Measurements from ENCODE around the gene MRPS2.

MRPS2 gene

GRCh38 chr9:135515083-135515951, 14.8 kb downstream of the MRPS2 start:
- peaks cover 0 to 5% (median 3%) of the 10 kb centered on the region in 5 donors for H3K27me3 ChIP-seq (ENCODE audit: control insufficient read depth in 5 of 5, insufficient read depth in 4 of 5, low read length in 5 of 5)
- no peak overlapping the region for H3K9ac ChIP-seq (ENCODE audit: low read length in 5 of 5)
- H3K4me3 ChIP-seq (ENCODE audit: low read depth in 1 of 5, low read length in 5 of 5), result no peak overlapping the region
- no peaks in the 10 kb centered on the region for H3K9me3 ChIP-seq (ENCODE audit: control insufficient read depth in 5 of 5, low read length in 5 of 5)
- H3K36me3 ChIP-seq (ENCODE audit: control insufficient read depth in 5 of 5, insufficient read depth in 5 of 5, low read length in 5 of 5), result no peaks in the 10 kb centered on the region
- H3K4me1 ChIP-seq (ENCODE audit: control insufficient read depth in 5 of 5, insufficient read depth in 5 of 5, low read length in 5 of 5), result peaks cover 0 to 12% (median 0%) of the 10 kb centered on the region in 5 donors
- H3K27ac ChIP-seq (ENCODE audit: low read depth, low read length), result no peak overlapping the region

GRCh38 chr9:135516132-135516860, 15.8 kb downstream of the MRPS2 start:
- no peaks in the 10 kb centered on the region for H3K9me3 ChIP-seq (ENCODE audit: control insufficient read depth in 5 of 5, low read length in 5 of 5)
- no peak overlapping the region for H3K9ac ChIP-seq (ENCODE audit: low read length in 5 of 5)
- peaks cover 0 to 8% (median 5%) of the 10 kb centered on the region in 5 donors for H3K27me3 ChIP-seq (ENCODE audit: control insufficient read depth in 5 of 5, insufficient read depth in 4 of 5, low read length in 5 of 5)
- H3K4me1 ChIP-seq (ENCODE audit: control insufficient read depth in 5 of 5, insufficient read depth in 5 of 5, low read length in 5 of 5), result peaks cover 0 to 12% (median 0%) of the 10 kb centered on the region in 5 donors
- no peaks in the 10 kb centered on the region for H3K36me3 ChIP-seq (ENCODE audit: control insufficient read depth in 5 of 5, insufficient read depth in 5 of 5, low read length in 5 of 5)
- no peak overlapping the region for H3K27ac ChIP-seq (ENCODE audit: low read depth, low read length)
- H3K4me3 ChIP-seq (ENCODE audit: low read depth in 1 of 5, low read length in 5 of 5), result no peak overlapping the region

GRCh38 chr9:135517407-135517822, 16.9 kb downstream of the MRPS2 start:
- H3K4me3 ChIP-seq (ENCODE audit: low read depth in 1 of 5, low read length in 5 of 5), result no peak overlapping the region
- no peak overlapping the region for H3K27ac ChIP-seq (ENCODE audit: low read depth, low read length)
- peaks cover 0 to 10% (median 0%) of the 10 kb centered on the region in 5 donors for H3K4me1 ChIP-seq (ENCODE audit: control insufficient read depth in 5 of 5, insufficient read depth in 5 of 5, low read length in 5 of 5)
- H3K27me3 ChIP-seq (ENCODE audit: control insufficient read depth in 5 of 5, insufficient read depth in 4 of 5, low read length in 5 of 5), result peaks cover 0 to 14% (median 8%) of the 10 kb centered on the region in 5 donors
- no peak overlapping the region for H3K9ac ChIP-seq (ENCODE audit: low read length in 5 of 5)
- H3K36me3 ChIP-seq (ENCODE audit: control insufficient read depth in 5 of 5, insufficient read depth in 5 of 5, low read length in 5 of 5), result no peaks in the 10 kb centered on the region
- no peaks in the 10 kb centered on the region for H3K9me3 ChIP-seq (ENCODE audit: control insufficient read depth in 5 of 5, low read length in 5 of 5)

GRCh38 chr9:135519179-135519971, 18.9 kb downstream of the MRPS2 start:
- Histone ChIP-seq H3K4me3 (ENCODE audit: low read depth in 1 of 5, low read length in 5 of 5) (no peak overlapping the region), H3K27ac (ENCODE audit: low read depth, low read length) (no peak overlapping the region), H3K36me3 (ENCODE audit: control insufficient read depth in 5 of 5, insufficient read depth in 5 of 5, low read length in 5 of 5) (no peaks in the 10 kb centered on the region), H3K4me1 (ENCODE audit: control insufficient read depth in 5 of 5, insufficient read depth in 5 of 5, low read length in 5 of 5) (peaks cover 0 to 5% (median 0%) of the 10 kb centered on the region in 5 donors), H3K9ac (ENCODE audit: low read length in 5 of 5) (no peak overlapping the region), H3K27me3 (ENCODE audit: control insufficient read depth in 5 of 5, insufficient read depth in 4 of 5, low read length in 5 of 5) (peaks cover 6 to 29% (median 21%) of the 10 kb centered on the region in 5 donors), H3K9me3 (ENCODE audit: control insufficient read depth in 5 of 5, low read length in 5 of 5) (no peaks in the 10 kb centered on the region)

GRCh38 chr9:135520916-135521607, 20.6 kb downstream of the MRPS2 start, which contains the start of gene LCN1:
Gene LCN1, plus strand, starts transcription at chr9:135521440. Its CDS starts 58 bp downstream, at chr9:135521498.
- Histone ChIP-seq H3K27me3 (ENCODE audit: control insufficient read depth in 5 of 5, insufficient read depth in 4 of 5, low read length in 5 of 5) (peaks cover 15 to 36% (median 33%) of the 10 kb centered on the region in 5 donors), H3K27ac (ENCODE audit: low read depth, low read length) (no peak within 1 kb of the TSS), H3K9ac (ENCODE audit: low read length in 5 of 5) (no peak within 1 kb of the TSS), H3K9me3 (ENCODE audit: control insufficient read depth in 5 of 5, low read length in 5 of 5) (no peaks in the 10 kb centered on the region), H3K4me1 (ENCODE audit: control insufficient read depth in 5 of 5, insufficient read depth in 5 of 5, low read length in 5 of 5) (no peaks in the 10 kb centered on the region), H3K36me3 (ENCODE audit: control insufficient read depth in 5 of 5, insufficient read depth in 5 of 5, low read length in 5 of 5) (no peaks in the 10 kb centered on the region), H3K4me3 (ENCODE audit: low read depth in 1 of 5, low read length in 5 of 5) (no peak within 1 kb of the TSS)

GRCh38 chr9:135521608-135522095, 21.2 kb downstream of the MRPS2 start:
- Histone ChIP-seq H3K27ac (ENCODE audit: low read depth, low read length) (no peak overlapping the region), H3K4me3 (ENCODE audit: low read depth in 1 of 5, low read length in 5 of 5) (no peak overlapping the region), H3K36me3 (ENCODE audit: control insufficient read depth in 5 of 5, insufficient read depth in 5 of 5, low read length in 5 of 5) (no peaks in the 10 kb centered on the region), H3K9ac (ENCODE audit: low read length in 5 of 5) (no peak overlapping the region), H3K4me1 (ENCODE audit: control insufficient read depth in 5 of 5, insufficient read depth in 5 of 5, low read length in 5 of 5) (no peaks in the 10 kb centered on the region), H3K9me3 (ENCODE audit: control insufficient read depth in 5 of 5, low read length in 5 of 5) (no peaks in the 10 kb centered on the region), H3K27me3 (ENCODE audit: control insufficient read depth in 5 of 5, insufficient read depth in 4 of 5, low read length in 5 of 5) (peaks cover 17 to 38% (median 32%) of the 10 kb centered on the region in 5 donors)

GRCh38 chr9:135522137-135522877, 21.8 kb downstream of the MRPS2 start:
- Histone ChIP-seq H3K9me3 (ENCODE audit: control insufficient read depth in 5 of 5, low read length in 5 of 5) (no peaks in the 10 kb centered on the region), H3K36me3 (ENCODE audit: control insufficient read depth in 5 of 5, insufficient read depth in 5 of 5, low read length in 5 of 5) (no peaks in the 10 kb centered on the region), H3K27me3 (ENCODE audit: control insufficient read depth in 5 of 5, insufficient read depth in 4 of 5, low read length in 5 of 5) (peaks cover 21 to 42% (median 36%) of the 10 kb centered on the region in 5 donors), H3K4me1 (ENCODE audit: control insufficient read depth in 5 of 5, insufficient read depth in 5 of 5, low read length in 5 of 5) (no peaks in the 10 kb centered on the region), H3K4me3 (ENCODE audit: low read depth in 1 of 5, low read length in 5 of 5) (no peak overlapping the region), H3K9ac (ENCODE audit: low read length in 5 of 5) (no peak overlapping the region), H3K27ac (ENCODE audit: low read depth, low read length) (no peak overlapping the region)

- Histone ChIP-seq H3K27ac (ENCODE audit: low read depth, low read length) (no peak overlapping the region), H3K9ac (ENCODE audit: low read length in 5 of 5) (no peak overlapping the region), H3K9me3 (ENCODE audit: control insufficient read depth in 5 of 5, low read length in 5 of 5) (no peaks in the 10 kb centered on the region), H3K36me3 (ENCODE audit: control insufficient read depth in 5 of 5, insufficient read depth in 5 of 5, low read length in 5 of 5) (no peaks in the 10 kb centered on the region), H3K27me3 (ENCODE audit: control insufficient read depth in 5 of 5, insufficient read depth in 4 of 5, low read length in 5 of 5) (peaks cover 21 to 42% (median 36%) of the 10 kb centered on the region in 5 donors), H3K4me3 (ENCODE audit: low read depth in 1 of 5, low read length in 5 of 5) (no peak overlapping the region), H3K4me1 (ENCODE audit: control insufficient read depth in 5 of 5, insufficient read depth in 5 of 5, low read length in 5 of 5) (no peaks in the 10 kb centered on the region)
Measured at GRCh38 chr9:135522931-135523330, 22.4 kb downstream of the MRPS2 start.

Data from subcutaneous abdominal adipose tissue (tissue), 5 donors.